K562 (cell line): ENCODE data around the gene GAL.
A peak's percentile ranks its signal among the peaks of the same experiment; 100 is the strongest.

Experiments used
- BHLHE40 ChIP-seq: IDR thresholded peaks from 2 replicates; pipeline ENCODE4 v1.6.1; 2011; ENCODE audit warnings: low read length, improper control_type of control experiment
- EP300 ChIP-seq: IDR thresholded peaks from 2 replicates; pipeline ENCODE4 v1.6.1; 2012; ENCODE audit warnings: low read length, improper control_type of control experiment
- HINFP ChIP-seq: fragments of 450-650 bp; conservative IDR thresholded peaks from 2 replicates; pipeline ENCODE4 v1.6.1; 2016; ENCODE audit warnings: missing genetic modification characterization, low read depth, mild to moderate bottlenecking, control low read depth, missing compliant biosample characterization
- SMARCA4 ChIP-seq: fragments of 450-650 bp; IDR thresholded peaks from 2 replicates; pipeline ENCODE4 v1.6.1; 2016
- SMARCA5 ChIP-seq: fragments of 450-650 bp; IDR thresholded peaks from 2 replicates; pipeline ENCODE4 v1.6.1; 2016
- ZNF707 ChIP-seq: fragments of 250-450 bp; sonication (Bioruptor Pico); conservative IDR thresholded peaks from 2 replicates; pipeline ENCODE4 v1.8.0; 2022; ENCODE audit warnings: inconsistent platforms, mild to moderate bottlenecking, moderate library complexity
- TF ChIP-seq, protein P1 (sequence below), 3 experiments: IDR thresholded peaks in 2 of 3; conservative IDR thresholded peaks in 1 of 3; 2 replicates each; pipeline ENCODE4 v1.5.1; 2011 to 2012; ENCODE audit warnings: low read length in 3 of 3, mild to moderate bottlenecking in 3 of 3, control low read depth in 2 of 3, improper control_type of control experiment in 1 of 3, inconsistent platforms in 1 of 3, low read depth in 1 of 3, mixed read lengths in 1 of 3, moderate library complexity in 1 of 3; ENCODE audit not compliant: insufficient read depth in 2 of 3

DNA sequence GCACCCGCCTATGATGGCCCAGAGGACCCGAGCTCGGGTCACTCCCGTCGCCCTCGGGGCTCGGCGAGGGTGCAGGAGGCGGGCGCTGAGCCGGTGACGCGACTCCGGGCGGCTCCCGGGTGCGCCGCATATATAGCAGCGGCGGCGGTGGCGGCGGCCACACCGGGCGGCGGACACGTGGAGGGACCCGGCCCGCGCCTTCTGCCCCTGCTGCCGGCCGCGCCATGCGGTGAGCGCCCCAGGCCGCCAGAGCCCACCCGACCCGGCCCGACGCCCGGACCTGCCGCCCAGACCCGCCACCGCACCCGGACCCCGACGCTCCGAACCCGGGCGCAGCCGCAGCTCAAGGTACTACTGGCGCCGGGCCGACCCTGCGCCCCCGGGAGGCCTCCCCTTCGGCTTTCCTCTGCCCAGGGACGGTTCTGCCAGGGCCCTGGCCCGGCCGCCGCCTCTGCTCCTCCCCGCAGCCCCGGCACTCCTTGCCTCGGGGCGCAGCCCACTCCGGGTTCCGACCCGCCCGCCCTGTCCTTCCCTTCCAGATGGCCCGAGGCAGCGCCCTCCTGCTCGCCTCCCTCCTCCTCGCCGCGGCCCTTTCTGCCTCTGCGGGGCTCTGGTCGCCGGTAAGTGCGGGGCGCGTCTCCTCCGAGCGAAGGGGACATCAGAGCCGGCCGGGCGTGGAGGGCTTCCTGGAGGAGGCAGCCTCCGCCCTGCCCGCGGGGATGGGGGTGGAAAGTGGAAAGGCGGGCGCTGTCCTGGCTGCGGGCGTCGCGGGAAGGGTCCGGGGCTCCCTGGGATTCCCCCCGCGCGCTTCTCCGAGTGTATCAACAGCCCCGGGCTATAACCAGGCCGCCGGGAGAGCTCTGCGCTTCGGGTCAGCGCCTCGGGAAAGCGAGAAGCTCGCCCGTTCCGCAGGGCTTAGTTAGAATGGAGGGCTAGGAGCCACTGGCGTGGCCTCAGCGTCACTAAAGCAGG, at the start of gene GAL:
- TF ChIP-seq HINFP (no peak), SMARCA5 (peak; percentile 86), BHLHE40 (no peak), SMARCA4 (no peak), EP300 (no peak), ZNF707 (CRISPR knock-in tag) (no peak)
- TF ChIP-seq, protein P1, sequence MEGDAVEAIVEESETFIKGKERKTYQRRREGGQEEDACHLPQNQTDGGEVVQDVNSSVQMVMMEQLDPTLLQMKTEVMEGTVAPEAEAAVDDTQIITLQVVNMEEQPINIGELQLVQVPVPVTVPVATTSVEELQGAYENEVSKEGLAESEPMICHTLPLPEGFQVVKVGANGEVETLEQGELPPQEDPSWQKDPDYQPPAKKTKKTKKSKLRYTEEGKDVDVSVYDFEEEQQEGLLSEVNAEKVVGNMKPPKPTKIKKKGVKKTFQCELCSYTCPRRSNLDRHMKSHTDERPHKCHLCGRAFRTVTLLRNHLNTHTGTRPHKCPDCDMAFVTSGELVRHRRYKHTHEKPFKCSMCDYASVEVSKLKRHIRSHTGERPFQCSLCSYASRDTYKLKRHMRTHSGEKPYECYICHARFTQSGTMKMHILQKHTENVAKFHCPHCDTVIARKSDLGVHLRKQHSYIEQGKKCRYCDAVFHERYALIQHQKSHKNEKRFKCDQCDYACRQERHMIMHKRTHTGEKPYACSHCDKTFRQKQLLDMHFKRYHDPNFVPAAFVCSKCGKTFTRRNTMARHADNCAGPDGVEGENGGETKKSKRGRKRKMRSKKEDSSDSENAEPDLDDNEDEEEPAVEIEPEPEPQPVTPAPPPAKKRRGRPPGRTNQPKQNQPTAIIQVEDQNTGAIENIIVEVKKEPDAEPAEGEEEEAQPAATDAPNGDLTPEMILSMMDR (IDR thresholded peaks at IDR 0.05 in 2 of 3, conservative IDR thresholded peaks at IDR 0.05 in 1 of 3; ENCODE audit: insufficient read depth in 2 of 3, low read depth in 1 of 3, low read length in 3 of 3), result no peak
